Spleen (tissue), 11 donors: Measurements from ENCODE around the gene BTBD2. TPM values are rescaled to one million over a fixed set of nuclear protein-coding genes. Genes with fewer than 3 reads are reported as not detected.

Experiments used
- DNase-seq: peaks from one replicate; pipeline ENCODE4 v3.0.0-alpha.2; 2020
- H3K27ac ChIP-seq, 8 donors: fragments of 200-600 bp; sonication (generic) in 7 of 8; 1 replicate in 4 of 8; 2 replicates in 4 of 8; pipeline versions ENCODE4 v1.5.0 to v1.8.0; 2016 to 2021; ENCODE audit warnings: inconsistent platforms in 4 of 8, mild to moderate bottlenecking in 4 of 8, moderate library complexity in 1 of 8
- H3K27me3 ChIP-seq, 7 donors: fragments of 200-600 bp; sonication (generic) in 6 of 7; replicated peaks in 1 of 7; 1 replicate in 4 of 7; 2 replicates in 3 of 7; pipeline versions ENCODE4 v1.5.0 to v1.8.0; 2016 to 2021; ENCODE audit warnings: inconsistent platforms in 3 of 7, mild to moderate bottlenecking in 1 of 7
- H3K36me3 ChIP-seq, 6 donors: fragments of 200-600 bp; sonication (generic) in 5 of 6; 1 replicate in 4 of 6; 2 replicates in 2 of 6; pipeline versions ENCODE4 v1.5.0 to v1.8.0; 2016 to 2021; ENCODE audit warnings: inconsistent platforms in 2 of 6
- H3K4me1 ChIP-seq, 6 donors: fragments of 200-600 bp; sonication (generic) in 5 of 6; 1 replicate in 3 of 6; 2 replicates in 3 of 6; pipeline versions ENCODE4 v1.5.0 to v1.8.0; 2016 to 2021; ENCODE audit warnings: inconsistent platforms in 3 of 6
- H3K4me3 ChIP-seq, 8 donors: fragments of 200-600 bp; sonication (generic) in 7 of 8; 1 replicate in 4 of 8; 2 replicates in 4 of 8; pipeline versions ENCODE4 v1.5.0 to v1.8.0; 2016 to 2021; ENCODE audit warnings: inconsistent platforms in 4 of 8, mild to moderate bottlenecking in 4 of 8, moderate library complexity in 2 of 8
- H3K9me3 ChIP-seq, 8 donors: fragments of 200-600 bp; sonication (generic) in 7 of 8; 1 replicate in 4 of 8; 2 replicates in 4 of 8; pipeline versions ENCODE4 v1.5.0 to v1.8.0; 2016 to 2021; ENCODE audit warnings: inconsistent platforms in 4 of 8
- CTCF ChIP-seq, 11 experiments: fragments of 200-600 bp in 7 of 11; fragments of 450-650 bp in 4 of 11; sonication (generic) in 4 of 11; IDR thresholded peaks in 8 of 11; conservative IDR thresholded peaks in 3 of 11; 1 replicate in 7 of 11; 2 replicates in 4 of 11; pipeline versions ENCODE4 v1.4.0 to v1.8.0; 2016 to 2021; ENCODE audit warnings: antibody characterized with exemption in 11 of 11, inconsistent platforms in 4 of 11, mild to moderate bottlenecking in 1 of 11
- POLR2A ChIP-seq, 3 donors: fragments of 450-650 bp; IDR thresholded peaks; one replicate each; pipeline ENCODE4 v1.5.1; 2017; ENCODE audit warnings: antibody characterized with exemption in 3 of 3, mild to moderate bottlenecking in 1 of 3
- POLR2AphosphoS5 ChIP-seq, 3 donors: sonication (generic); formaldehyde crosslinking; IDR thresholded peaks; one replicate each; pipeline ENCODE4 v1.5.1; 2017; ENCODE audit warnings: antibody characterized with exemption in 3 of 3
- WGBS, 5 donors: extraction: QIAGEN DNeasy Blood & Tissue Kit in 3 of 5; methylation state at CpG; one replicate each; pipeline versions ENCODE4 v1.1.5 to v1.1.7; 2013 to 2018; 5-methylcytosine and 5-hydroxymethylcytosine counted together
- intact Hi-C: fragments of 100-400 bp; cut with DNase I; formaldehyde crosslinking; loops from one replicate; pipeline ENCODE4 v1.15.0; 2023; ENCODE audit warnings: low total_unique reads
- polyA plus RNA-seq, 3 donors: library from polyadenylated mRNA; stranded (reverse); fragments of 200-250 nt; gene quantifications; one replicate each; pipeline ENCODE4 v1.2.1, GENCODE V29; 2013
- total RNA-seq, 7 donors: library from RNA; depleted of rRNA in 3 of 7; stranded (reverse); fragments of >200 nt in 3 of 7; fragmentation: NEBNext Ultra II Directional in 4 of 7; extraction: Animal tissue kit (Norgen Biotek cat#: 25700) in 4 of 7; gene quantifications; one replicate each; pipeline versions ENCODE4 v1.1.0 to v1.2.1, GENCODE V29; 2016 to 2021
- donor health status: healthy with polysubstance abuse.
- donor health status: DM: no; HTN: no; CAD: no; lungs with moderate emphysema.
- donor health status: DM: no; HTN: no; CAD: no.
- donor health status: Bipolar disorder and iron deficiency.
- donor health status: healthy.
- donor health status: DM: no; HTN: no; CAD: no.
- donor health status: DM: yes; HTN: yes; CAD: no.

BTBD2 gene
- total and polyA plus RNA-seq, 10 donors, result 29.1 to 77.1 (median 57.1) TPM

- DNase-seq, result peak; percentile 84
- H3K27me3 ChIP-seq, result no peaks in the 10 kb centered on the region
- H3K4me1 ChIP-seq, result peaks cover 91 to 100% (median 100%) of the 10 kb centered on the region in 6 donors
- H3K4me3 ChIP-seq, result peak overlapping the region in 1 of 8 donors; percentile 17
- peak overlapping the region; percentile 65 to 100 (median 96) for H3K27ac ChIP-seq
- intact Hi-C loops, result no loop called here
- no peak for TF ChIP-seq POLR2A (IDR thresholded peaks at IDR 0.05)
- TF ChIP-seq CTCF (IDR thresholded peaks at IDR 0.05 in 8 of 11, conservative IDR thresholded peaks at IDR 0.05 in 3 of 11), result no peak
- TF ChIP-seq POLR2AphosphoS5 (IDR thresholded peaks at IDR 0.05), result peak in 2 of 3 donors; percentile 51 to 68
- WGBS, 5 donors, result 60 to 77% (median 70%) methylated on average over 8 to 11 of the region's 11 CpGs
- peaks cover 0 to 99% (median 75%) of the 10 kb centered on the region in 6 donors for H3K36me3 ChIP-seq
- no peaks in the 10 kb centered on the region for H3K9me3 ChIP-seq
Measured at GRCh38 chr19:2043961-2044708, 28.6 kb upstream of the BTBD2 start.

GRCh38 chr19:2043251-2043641, 27.7 kb upstream of the BTBD2 start:
- peak; percentile 78 for DNase-seq
- Histone ChIP-seq H3K27ac (peak overlapping the region; percentile 65 to 100 (median 96)), H3K36me3 (peaks cover 0 to 99% (median 81%) of the 10 kb centered on the region in 6 donors), H3K9me3 (no peaks in the 10 kb centered on the region), H3K4me1 (peaks cover 82 to 100% (median 100%) of the 10 kb centered on the region in 6 donors), H3K4me3 (peak overlapping the region in 1 of 8 donors; percentile 68), H3K27me3 (no peaks in the 10 kb centered on the region)
- whole genome bisulfite sequencing, 5 donors, result 60 to 88% (median 77%) methylated on average over 6 to 9 of the region's 9 CpGs
- TF ChIP-seq POLR2A (IDR thresholded peaks at IDR 0.05) (no peak), POLR2AphosphoS5 (IDR thresholded peaks at IDR 0.05) (peak in 2 of 3 donors; percentile 8 to 38), CTCF (IDR thresholded peaks at IDR 0.05 in 8 of 11, conservative IDR thresholded peaks at IDR 0.05 in 3 of 11) (no peak)
- intact Hi-C loops, result no loop called here

- peak overlapping the region; percentile 83 to 100 (median 96) for H3K27ac ChIP-seq
- H3K4me3 ChIP-seq, result peak overlapping the region in 7 of 8 donors; percentile 17 to 68 (median 29)
- DNase-seq, result peak; percentile 89
- H3K36me3 ChIP-seq, result peaks cover 0 to 99% (median 84%) of the 10 kb centered on the region in 6 donors
- H3K27me3 ChIP-seq, result no peaks in the 10 kb centered on the region
- intact Hi-C loops, result no loop called here
- no peaks in the 10 kb centered on the region for H3K9me3 ChIP-seq
- H3K4me1 ChIP-seq, result peaks cover 76 to 100% (median 98%) of the 10 kb centered on the region in 6 donors
- WGBS, 5 donors, result 30 to 43% (median 36%) methylated on average over 15 to 29 of the region's 29 CpGs
- TF ChIP-seq POLR2A (IDR thresholded peaks at IDR 0.05) (no peak), CTCF (IDR thresholded peaks at IDR 0.05 in 8 of 11, conservative IDR thresholded peaks at IDR 0.05 in 3 of 11) (no peak), POLR2AphosphoS5 (IDR thresholded peaks at IDR 0.05) (no peak)
Measured at GRCh38 chr19:2042485-2043250, 27.2 kb upstream of the BTBD2 start.
